AG04449 (cell line): ENCODE measurements around the gene DGKI.

Source experiments
- CTCF ChIA-PET: fragments of 350-600 bp; formaldehyde crosslinking; extraction: SDS; loops from one replicate; lab custom pipeline; 2021; ENCODE audit warnings: antibody characterized with exemption; lab: Yijun Ruan, JAX
- POLR2A ChIA-PET: fragments of 400-600, 350-600 bp; formaldehyde crosslinking; extraction: SDS; loops from one replicate; lab custom pipeline; 2020; ENCODE audit warnings: antibody characterized with exemption, inconsistent platforms; lab: Yijun Ruan, JAX
- DNase-seq: peaks from one replicate; pipeline ENCODE4 v3.0.0-alpha.2; 2010; ENCODE audit warnings: low read depth, low spot score
- H3K4me3 ChIP-seq: 2 replicates; pipeline ENCODE4 v1.5.1; 2011; ENCODE audit warnings: low read depth, mild to moderate bottlenecking, control low read depth, low read length
- CTCF ChIP-seq: IDR thresholded peaks from one replicate; pipeline ENCODE4 v1.5.1; 2011; ENCODE audit warnings: mild to moderate bottlenecking, moderate library complexity, low read length, control low read depth, inconsistent platforms; ENCODE audit not compliant: insufficient read depth; ENCODE audit errors: missing control alignments

Gene DGKI

GRCh38 chr7:137810248-137810647 is 36.5 kb downstream of the DGKI start:
- DNase-seq = no peak
- H3K4me3 ChIP-seq = no peak overlapping the region
- CTCF ChIA-PET = no interaction called here
- TF ChIP-seq CTCF = no peak
- POLR2A ChIA-PET = no interaction called here

- ChIA-PET POLR2A (no interaction called here), CTCF (interaction anchor here (0.8 to 2.6 kb wide), 4 partner anchors 10 to 198 kb away, joined by 3 to 12 read pairs (median 8); partner anchors contain the start of gene CREB3L2)
- no peak for TF ChIP-seq CTCF
- H3K4me3 ChIP-seq = no peak overlapping the region
- DNase-seq = no peak
Measured at GRCh38 chr7:137804836-137805235, 41.9 kb downstream of the DGKI start.

GRCh38 chr7:137801491-137801890 is 45.3 kb downstream of the DGKI start:
- ChIA-PET POLR2A (no interaction called here), CTCF (interaction anchor here (0.6 to 3.1 kb wide), 5 partner anchors 10 to 210 kb away, joined by 3 to 13 read pairs (median 5); no protein-coding TSS in a partner anchor)

GRCh38 chr7:137801003-137801402 is 45.8 kb downstream of the DGKI start:
- no peak overlapping the region for H3K4me3 ChIP-seq
- POLR2A ChIA-PET = no interaction called here

More at GRCh38 chr7:137801491-137801890, 45.3 kb downstream of the DGKI start:
- no peak overlapping the region for H3K4me3 ChIP-seq
- TF ChIP-seq CTCF = no peak
- DNase-seq = no peak

GRCh38 chr7:137798073-137798763 is 48.6 kb downstream of the DGKI start:
- ChIA-PET POLR2A (no interaction called here), CTCF (no interaction called here)
- no peak for DNase-seq
- TF ChIP-seq CTCF = no peak
- H3K4me3 ChIP-seq = no peak overlapping the region

More at GRCh38 chr7:137801003-137801402, 45.8 kb downstream of the DGKI start:
- TF ChIP-seq CTCF = no peak
- CTCF ChIA-PET = interaction anchor here (0.7 to 3.1 kb wide), 5 partner anchors 11 to 145 kb away, joined by 3 to 13 read pairs (median 5); no protein-coding TSS in a partner anchor
- no peak for DNase-seq

- CTCF ChIA-PET = interaction anchor here (0.7 kb wide), 1 partner anchor 12 kb away, joined by 4 read pairs; no protein-coding TSS in a partner anchor
- no peak for DNase-seq
- no peak overlapping the region for H3K4me3 ChIP-seq
- no peak for TF ChIP-seq CTCF
- POLR2A ChIA-PET = no interaction called here
Measured at GRCh38 chr7:137795211-137795610, 51.6 kb downstream of the DGKI start.
